Measurements from ENCODE around the gene KCNMB2. TPM values are rescaled to one million over a fixed set of nuclear protein-coding genes. Genes with fewer than 3 reads are reported as not detected.

Gene KCNMB2
- total RNA-seq, 1 donor from 2014 or later, result 1.2 TPM

- Histone ChIP-seq H3K9me3 (no peaks in the 10 kb centered on the region), H3K4me3 (no peak overlapping the region), H3K4me1 (no peaks in the 10 kb centered on the region), H3K36me3 (no peaks in the 10 kb centered on the region), H3K27me3 (no peaks in the 10 kb centered on the region), H3K27ac (no peak overlapping the region)
- intact Hi-C loops (cut with DNase I), result no loop called here
- ATAC-seq (no peak), DNase-seq (no peak)
- no peak for TF ChIP-seq CTCF (IDR thresholded peaks at IDR 0.05)
These were observed 332.4 kb downstream of the KCNMB2 start for GRCh38 chr3:178868681-178869080.

GRCh38 chr3:178870085-178870484 is 333.8 kb downstream of the KCNMB2 start:
- Histone ChIP-seq H3K27me3 (no peaks in the 10 kb centered on the region), H3K4me1 (no peaks in the 10 kb centered on the region), H3K36me3 (no peaks in the 10 kb centered on the region), H3K4me3 (no peak overlapping the region), H3K9me3 (no peaks in the 10 kb centered on the region), H3K27ac (no peak overlapping the region)
- no peak for TF ChIP-seq CTCF (IDR thresholded peaks at IDR 0.05)
- intact Hi-C loops (cut with DNase I), result no loop called here
- DNase-seq, result no peak
- no peak for ATAC-seq

GRCh38 chr3:178875157-178875556 is 338.9 kb downstream of the KCNMB2 start:
- H3K9me3 ChIP-seq, result no peaks in the 10 kb centered on the region
- H3K4me3 ChIP-seq, result no peak overlapping the region
- H3K4me1 ChIP-seq, result no peaks in the 10 kb centered on the region
- no peaks in the 10 kb centered on the region for H3K36me3 ChIP-seq
- H3K27ac ChIP-seq, result no peak overlapping the region
- DNase-seq (no peak), ATAC-seq (no peak)
- no peaks in the 10 kb centered on the region for H3K27me3 ChIP-seq
- intact Hi-C loops (cut with DNase I), result no loop called here
- no peak for TF ChIP-seq CTCF (IDR thresholded peaks at IDR 0.05)

GRCh38 chr3:178875836-178876235 is 339.6 kb downstream of the KCNMB2 start:
- Histone ChIP-seq H3K4me1 (no peaks in the 10 kb centered on the region), H3K4me3 (no peak overlapping the region), H3K9me3 (no peaks in the 10 kb centered on the region), H3K36me3 (no peaks in the 10 kb centered on the region), H3K27ac (no peak overlapping the region), H3K27me3 (no peaks in the 10 kb centered on the region)
- no peak for TF ChIP-seq CTCF (IDR thresholded peaks at IDR 0.05)
- intact Hi-C loops (cut with DNase I), result no loop called here
- ATAC-seq (no peak), DNase-seq (no peak)

GRCh38 chr3:178880274-178880673 is 344.0 kb downstream of the KCNMB2 start:
- H3K27ac ChIP-seq, result no peak overlapping the region
- H3K27me3 ChIP-seq, result no peaks in the 10 kb centered on the region
- TF ChIP-seq CTCF (IDR thresholded peaks at IDR 0.05), result no peak
- intact Hi-C loops (cut with DNase I), result no loop called here
- no peak for DNase-seq
- no peak for ATAC-seq
- no peaks in the 10 kb centered on the region for H3K4me1 ChIP-seq
- H3K36me3 ChIP-seq, result no peaks in the 10 kb centered on the region
- H3K9me3 ChIP-seq, result no peaks in the 10 kb centered on the region
- H3K4me3 ChIP-seq, result no peak overlapping the region

Measured in upper lobe of right lung (tissue), 1 donor.